GM12873 (cell line): ENCODE results near the gene CCDC106.

ENCODE experiments used
- CTCF ChIP-seq: IDR thresholded peaks from 2 replicates; pipeline ENCODE4 v1.5.1; 2012; ENCODE audit warnings: low read depth, mild to moderate bottlenecking, moderate library complexity, low read length, control low read depth; ENCODE audit not compliant: insufficient read depth; ENCODE audit errors: missing control alignments

Gene CCDC106

GRCh38 chr19:55647732-55648584, at the start of gene CCDC106:
CCDC106 (plus strand) TSS chr19:55648212; CDS start chr19:55649047, 835 bp downstream.
- no peak for TF ChIP-seq CTCF

- no peak for TF ChIP-seq CTCF
These were observed 49.1 kb upstream of the CCDC106 start for GRCh38 chr19:55598719-55599467.

GRCh38 chr19:55599468-55599841, 48.6 kb upstream of the CCDC106 start, which contains the start of gene FIZ1:
FIZ1 (minus strand) TSS chr19:55599517; CDS start chr19:55597865, 1,652 bp downstream.
- no peak for TF ChIP-seq CTCF

- TF ChIP-seq CTCF, result no peak
These were observed 48.0 kb upstream of the CCDC106 start, which contains the start of gene ZNF524 for GRCh38 chr19:55599842-55600661. ZNF524 (plus strand) TSS chr19:55600288; CDS start chr19:55602113, 1,825 bp downstream.

- TF ChIP-seq CTCF, result no peak
These were observed 47.4 kb upstream of the CCDC106 start for GRCh38 chr19:55600662-55601028.

GRCh38 chr19:55601084-55601483, 46.9 kb upstream of the CCDC106 start:
- TF ChIP-seq CTCF, result no peak
